Neural cell (in vitro differentiated cells): ENCODE data around the gene EIF1B.

Experiments used
- EZH2 ChIP-seq: fragments of 200-600, 300-800 bp; shearing (Covaris generic), sonication (generic); IDR thresholded peaks from 2 replicates; pipeline ENCODE4 v1.6.1; 2014; ENCODE audit warnings: antibody characterized with exemption, low read length, borderline replicate concordance, mild to moderate bottlenecking; ENCODE audit not compliant: insufficient read depth, poor library complexity, severe bottlenecking
- POLR2AphosphoS5 ChIP-seq: IDR thresholded peaks from 2 replicates; pipeline ENCODE4 v1.6.1; 2012
- RAD21 ChIP-seq: fragments of 450-650 bp; conservative IDR thresholded peaks from 2 replicates; pipeline ENCODE4 v1.6.1; 2014; ENCODE audit warnings: antibody characterized with exemption, mild to moderate bottlenecking, moderate library complexity
- TAF1 ChIP-seq: IDR thresholded peaks from 2 replicates; pipeline ENCODE4 v1.6.1; 2012; ENCODE audit warnings: low read depth
- TF ChIP-seq, protein P1 (sequence below): fragments of 450-650 bp; IDR thresholded peaks from 2 replicates; pipeline ENCODE4 v1.5.1; 2014; ENCODE audit warnings: antibody characterized with exemption, mild to moderate bottlenecking, moderate library complexity; ENCODE audit not compliant: poor library complexity, severe bottlenecking
- TF ChIP-seq, protein P2 (sequence below): IDR thresholded peaks from 2 replicates; pipeline ENCODE4 v1.6.1; 2012; ENCODE audit warnings: borderline replicate concordance

DNA sequence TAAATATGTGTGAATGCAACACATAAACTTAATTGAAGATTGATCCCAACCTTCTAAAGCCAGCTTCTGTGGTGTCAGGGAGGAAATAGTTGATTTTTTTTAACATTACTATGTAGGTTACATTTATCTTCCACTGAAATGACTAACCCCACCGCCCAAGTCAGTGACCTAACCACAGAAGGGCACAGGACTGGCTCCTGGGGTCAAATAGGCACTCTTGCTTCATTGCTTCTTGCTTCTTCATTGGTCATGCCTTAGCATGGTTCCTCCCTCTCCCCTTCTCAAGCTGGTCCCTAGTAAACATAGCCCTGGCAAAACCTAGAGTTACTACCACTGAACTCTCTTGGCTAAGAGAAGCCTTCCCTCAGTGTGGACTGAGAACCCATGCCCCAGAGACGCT lies 12.3 kb downstream of the EIF1B start:
- TF ChIP-seq POLR2AphosphoS5 (no peak), TAF1 (no peak), RAD21 (no peak), EZH2 (no peak)
- TF ChIP-seq, protein P1, sequence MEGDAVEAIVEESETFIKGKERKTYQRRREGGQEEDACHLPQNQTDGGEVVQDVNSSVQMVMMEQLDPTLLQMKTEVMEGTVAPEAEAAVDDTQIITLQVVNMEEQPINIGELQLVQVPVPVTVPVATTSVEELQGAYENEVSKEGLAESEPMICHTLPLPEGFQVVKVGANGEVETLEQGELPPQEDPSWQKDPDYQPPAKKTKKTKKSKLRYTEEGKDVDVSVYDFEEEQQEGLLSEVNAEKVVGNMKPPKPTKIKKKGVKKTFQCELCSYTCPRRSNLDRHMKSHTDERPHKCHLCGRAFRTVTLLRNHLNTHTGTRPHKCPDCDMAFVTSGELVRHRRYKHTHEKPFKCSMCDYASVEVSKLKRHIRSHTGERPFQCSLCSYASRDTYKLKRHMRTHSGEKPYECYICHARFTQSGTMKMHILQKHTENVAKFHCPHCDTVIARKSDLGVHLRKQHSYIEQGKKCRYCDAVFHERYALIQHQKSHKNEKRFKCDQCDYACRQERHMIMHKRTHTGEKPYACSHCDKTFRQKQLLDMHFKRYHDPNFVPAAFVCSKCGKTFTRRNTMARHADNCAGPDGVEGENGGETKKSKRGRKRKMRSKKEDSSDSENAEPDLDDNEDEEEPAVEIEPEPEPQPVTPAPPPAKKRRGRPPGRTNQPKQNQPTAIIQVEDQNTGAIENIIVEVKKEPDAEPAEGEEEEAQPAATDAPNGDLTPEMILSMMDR, result no peak
- TF ChIP-seq, protein P2, sequence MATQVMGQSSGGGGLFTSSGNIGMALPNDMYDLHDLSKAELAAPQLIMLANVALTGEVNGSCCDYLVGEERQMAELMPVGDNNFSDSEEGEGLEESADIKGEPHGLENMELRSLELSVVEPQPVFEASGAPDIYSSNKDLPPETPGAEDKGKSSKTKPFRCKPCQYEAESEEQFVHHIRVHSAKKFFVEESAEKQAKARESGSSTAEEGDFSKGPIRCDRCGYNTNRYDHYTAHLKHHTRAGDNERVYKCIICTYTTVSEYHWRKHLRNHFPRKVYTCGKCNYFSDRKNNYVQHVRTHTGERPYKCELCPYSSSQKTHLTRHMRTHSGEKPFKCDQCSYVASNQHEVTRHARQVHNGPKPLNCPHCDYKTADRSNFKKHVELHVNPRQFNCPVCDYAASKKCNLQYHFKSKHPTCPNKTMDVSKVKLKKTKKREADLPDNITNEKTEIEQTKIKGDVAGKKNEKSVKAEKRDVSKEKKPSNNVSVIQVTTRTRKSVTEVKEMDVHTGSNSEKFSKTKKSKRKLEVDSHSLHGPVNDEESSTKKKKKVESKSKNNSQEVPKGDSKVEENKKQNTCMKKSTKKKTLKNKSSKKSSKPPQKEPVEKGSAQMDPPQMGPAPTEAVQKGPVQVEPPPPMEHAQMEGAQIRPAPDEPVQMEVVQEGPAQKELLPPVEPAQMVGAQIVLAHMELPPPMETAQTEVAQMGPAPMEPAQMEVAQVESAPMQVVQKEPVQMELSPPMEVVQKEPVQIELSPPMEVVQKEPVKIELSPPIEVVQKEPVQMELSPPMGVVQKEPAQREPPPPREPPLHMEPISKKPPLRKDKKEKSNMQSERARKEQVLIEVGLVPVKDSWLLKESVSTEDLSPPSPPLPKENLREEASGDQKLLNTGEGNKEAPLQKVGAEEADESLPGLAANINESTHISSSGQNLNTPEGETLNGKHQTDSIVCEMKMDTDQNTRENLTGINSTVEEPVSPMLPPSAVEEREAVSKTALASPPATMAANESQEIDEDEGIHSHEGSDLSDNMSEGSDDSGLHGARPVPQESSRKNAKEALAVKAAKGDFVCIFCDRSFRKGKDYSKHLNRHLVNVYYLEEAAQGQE, result no peak
